ENCODE measurements around the gene PTPRG.
"Not testable (repeated sequence)": the region's sequence is repeated elsewhere in the genome, so short reads cannot be mapped to it uniquely, and the experiment has no call there.

Gene PTPRG

GRCh38 chr3:61748288-61748687, 186.9 kb downstream of the PTPRG start:
- H3K4me2 ChIP-seq: no peak overlapping the region

GRCh38 chr3:61750766-61751165, 189.4 kb downstream of the PTPRG start:
- Histone ChIP-seq H3K79me2 (ENCODE audit: insufficient read depth, low read depth) (no peaks in the 10 kb centered on the region), H3K27ac (no peak overlapping the region), H3K27me3 (ENCODE audit: insufficient read depth, low read depth) (no peaks in the 10 kb centered on the region), H3K4me1 (ENCODE audit: low read depth, poor library complexity, severe bottlenecking) (no peaks in the 10 kb centered on the region), H3K36me3 (ENCODE audit: insufficient read depth) (no peaks in the 10 kb centered on the region), H3K4me2 (no peak overlapping the region), H3K4me3 (IDR thresholded peaks at IDR 0.05; ENCODE audit: insufficient read depth, low read depth, low read length) (no peak overlapping the region), H4K20me1 (ENCODE audit: insufficient read depth) (no peaks in the 10 kb centered on the region), H3K9ac (no peak overlapping the region), H2AFZ (ENCODE audit: low read depth) (no peak overlapping the region)
- no peak for TF ChIP-seq CTCF (conservative IDR thresholded peaks at IDR 0.05; ENCODE audit: low read depth, low read length)

More at GRCh38 chr3:61748288-61748687, 186.9 kb downstream of the PTPRG start:
- H3K79me2 ChIP-seq (ENCODE audit: insufficient read depth, low read depth): no peaks in the 10 kb centered on the region
- no peaks in the 10 kb centered on the region for H3K27me3 ChIP-seq (ENCODE audit: insufficient read depth, low read depth)
- H3K4me3 ChIP-seq (IDR thresholded peaks at IDR 0.05; ENCODE audit: insufficient read depth, low read depth, low read length): no peak overlapping the region
- no peak overlapping the region for H3K9ac ChIP-seq
- no peak overlapping the region for H3K27ac ChIP-seq
- no peaks in the 10 kb centered on the region for H3K36me3 ChIP-seq (ENCODE audit: insufficient read depth)
- H2AFZ ChIP-seq (ENCODE audit: low read depth): no peak overlapping the region
- no peaks in the 10 kb centered on the region for H3K4me1 ChIP-seq (ENCODE audit: low read depth, poor library complexity, severe bottlenecking)
- no peaks in the 10 kb centered on the region for H4K20me1 ChIP-seq (ENCODE audit: insufficient read depth)
- TF ChIP-seq CTCF (conservative IDR thresholded peaks at IDR 0.05; ENCODE audit: low read depth, low read length): no peak

- Histone ChIP-seq H4K20me1 (ENCODE audit: insufficient read depth) (no peaks in the 10 kb centered on the region), H3K4me1 (ENCODE audit: low read depth, poor library complexity, severe bottlenecking) (no peaks in the 10 kb centered on the region), H3K4me2 (no peak overlapping the region), H3K79me2 (ENCODE audit: insufficient read depth, low read depth) (no peaks in the 10 kb centered on the region), H3K36me3 (ENCODE audit: insufficient read depth) (no peaks in the 10 kb centered on the region), H2AFZ (ENCODE audit: low read depth) (no peak overlapping the region), H3K27ac (no peak overlapping the region), H3K27me3 (ENCODE audit: insufficient read depth, low read depth) (no peaks in the 10 kb centered on the region), H3K4me3 (IDR thresholded peaks at IDR 0.05; ENCODE audit: insufficient read depth, low read depth, low read length) (no peak overlapping the region), H3K9ac (no peak overlapping the region)
- TF ChIP-seq CTCF (conservative IDR thresholded peaks at IDR 0.05; ENCODE audit: low read depth, low read length): no peak
Observed at GRCh38 chr3:61758839-61759238, 197.5 kb downstream of the PTPRG start.

GRCh38 chr3:61760783-61761182, 199.4 kb downstream of the PTPRG start:
- H4K20me1 ChIP-seq (ENCODE audit: insufficient read depth); H3K4me1 ChIP-seq (ENCODE audit: low read depth, poor library complexity, severe bottlenecking); H3K36me3 ChIP-seq (ENCODE audit: insufficient read depth); H3K9ac ChIP-seq; H3K79me2 ChIP-seq (ENCODE audit: insufficient read depth, low read depth); H3K4me3 ChIP-seq (IDR thresholded peaks at IDR 0.05; ENCODE audit: insufficient read depth, low read depth, low read length); H3K27ac ChIP-seq; H2AFZ ChIP-seq (ENCODE audit: low read depth); H3K4me2 ChIP-seq; H3K27me3 ChIP-seq (ENCODE audit: insufficient read depth, low read depth): not testable (repeated sequence)

GRCh38 chr3:61761694-61762430, 200.5 kb downstream of the PTPRG start:
- Histone ChIP-seq H3K79me2 (ENCODE audit: insufficient read depth, low read depth) (no peaks in the 10 kb centered on the region), H3K36me3 (ENCODE audit: insufficient read depth) (no peaks in the 10 kb centered on the region), H3K4me1 (ENCODE audit: low read depth, poor library complexity, severe bottlenecking) (no peaks in the 10 kb centered on the region), H4K20me1 (ENCODE audit: insufficient read depth) (no peaks in the 10 kb centered on the region), H3K27me3 (ENCODE audit: insufficient read depth, low read depth) (no peaks in the 10 kb centered on the region), H3K27ac (no peak overlapping the region), H3K4me2 (no peak overlapping the region), H2AFZ (ENCODE audit: low read depth) (no peak overlapping the region), H3K4me3 (IDR thresholded peaks at IDR 0.05; ENCODE audit: insufficient read depth, low read depth, low read length) (no peak overlapping the region), H3K9ac (no peak overlapping the region)
- TF ChIP-seq CTCF (conservative IDR thresholded peaks at IDR 0.05; ENCODE audit: low read depth, low read length): no peak
